H1 (cell line): ENCODE results near the gene RAPGEF6. TPM values are rescaled to one million over a fixed set of nuclear protein-coding genes. Genes with fewer than 3 reads are reported as not detected.

Experiments used
- polyA plus RNA-seq, 7 experiments: library from polyadenylated mRNA; depleted of rRNA in 3 of 7; stranded (reverse) in 5 of 7; unstranded in 2 of 7; fragments of >200 nt in 5 of 7; fragments of 200-250 nt in 2 of 7; gene quantifications; 1 replicate in 5 of 7; 2 replicates in 1 of 7; 4 replicates in 1 of 7; pipeline versions ENCODE4 v1.2.1 to v1.2.3, GENCODE V29; 2011 to 2013; ENCODE audit warnings: missing spikeins in 2 of 7, mixed read lengths in 2 of 7
- small RNA-seq: library from polyadenylated mRNA; stranded (forward); fragments of <200 nt; extraction: miRNeasy Mini kit (QIAGEN cat#:217004); gene quantifications from one replicate; pipeline ENCODE3, GENCODE V24; 2013; ENCODE audit not compliant: insufficient read depth
- total RNA-seq: library from RNA; stranded (reverse); fragmentation: NEBNext Ultra II Directional; extraction: Animal tissue kit (Norgen Biotek cat#: 25700); gene quantifications from 2 replicates; pipeline ENCODE4 v1.2.1, GENCODE V29; 2021

The RAPGEF6 gene
- total and polyA plus RNA-seq, 2 of the 8 experiments (the other 6 are each of a cell fraction or from before 2014, with no cell fraction given): 4.8 to 20.0 TPM

Small RNAs within 50 kb of the gene (small RNA-seq; reads per million reads assigned to genes)
- not detected for gene RF02271

Other genes starting within 250 kb of the RAPGEF6 start
- 17.1 and 17.3 TPM in 2 replicates for gene FNIP1, start 161.8 kb upstream of the RAPGEF6 start, total RNA-seq
- gene FNIP1, start 161.8 kb upstream of the RAPGEF6 start, polyA plus RNA-seq (2011; rRNA removed): 2.8 and 3.5 TPM in 2 replicates